ENCODE data around the gene TBL2. TPM values are rescaled to one million over a fixed set of nuclear protein-coding genes. Genes with fewer than 3 reads are reported as not detected.
"Not testable (repeated sequence)": the region's sequence is repeated elsewhere in the genome, so short reads cannot be mapped to it uniquely, and the experiment has no call there.

The TBL2 gene
- total RNA-seq, 1 experiment from 2014 or later = 161 TPM

DNA sequence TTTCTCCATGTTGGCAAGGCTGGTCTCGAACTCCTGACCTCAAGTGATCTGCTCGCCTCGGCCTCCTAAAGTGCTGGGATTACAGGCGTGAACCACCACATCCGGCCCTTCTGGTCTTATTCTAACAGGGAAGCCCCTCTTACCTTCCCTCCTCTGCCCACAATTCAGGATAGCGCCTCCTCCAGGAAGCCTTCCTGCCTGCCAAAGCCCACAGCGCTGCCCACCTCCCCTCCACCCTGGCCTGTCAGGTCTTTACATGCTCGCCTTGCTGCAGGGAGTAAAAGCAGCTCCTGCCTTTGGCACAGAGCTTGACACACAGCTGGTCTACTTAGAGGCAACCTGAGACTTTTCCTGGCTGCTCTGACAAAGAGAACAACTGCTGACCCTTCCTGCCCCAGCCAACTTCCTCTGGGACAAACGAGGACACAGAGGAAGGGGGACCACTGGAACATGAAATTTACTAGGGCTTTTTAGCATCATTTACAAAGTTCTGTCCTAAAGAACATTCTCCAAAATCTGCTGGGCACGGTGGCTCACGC lies 32.7 kb upstream of the TBL2 start:
- no peak for DNase-seq (ENCODE audit: low read depth, low spot score)
- in situ Hi-C loops (cut with HindIII; ENCODE audit: low pct_unique_long_range_greater_than_20kb, low sequenced_read_pairs) = no loop called here

DNA sequence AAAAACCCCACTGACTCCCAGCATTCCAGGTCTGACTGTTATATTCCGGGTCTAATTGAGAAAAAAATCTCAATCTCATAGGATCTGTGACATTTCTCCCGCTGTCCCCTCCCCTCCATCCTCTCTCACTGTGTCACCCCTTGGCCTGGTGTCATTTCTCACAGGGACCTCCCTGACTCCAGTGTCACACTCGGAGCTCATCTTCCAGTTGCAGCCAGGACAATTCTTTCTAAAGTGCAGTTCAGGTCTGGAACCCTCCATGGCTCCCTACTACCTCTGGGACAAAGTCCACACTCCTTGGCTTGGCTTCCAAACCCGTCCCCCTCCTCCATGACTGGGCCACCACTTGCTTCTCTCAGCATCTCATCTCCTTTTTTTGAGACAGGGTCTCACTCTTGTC lies 31.7 kb upstream of the TBL2 start:
- no peak for DNase-seq (ENCODE audit: low read depth, low spot score)
- in situ Hi-C loops (cut with HindIII; ENCODE audit: low pct_unique_long_range_greater_than_20kb, low sequenced_read_pairs) = no loop called here

DNA sequence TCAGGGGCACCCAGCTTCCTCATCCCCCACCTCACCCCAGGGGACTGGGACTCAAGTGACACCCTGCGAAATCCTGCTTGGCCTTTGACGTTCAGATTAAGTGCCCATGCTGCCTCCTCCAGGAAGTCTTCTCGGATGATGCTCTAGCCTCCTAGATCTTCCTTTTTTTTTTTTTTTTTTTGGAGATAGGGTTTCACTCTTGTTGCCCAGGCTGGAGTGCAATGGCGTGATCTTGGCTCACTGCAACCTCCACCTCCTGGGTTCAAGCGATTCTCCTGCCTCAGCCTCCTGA lies 29.3 kb upstream of the TBL2 start:
- DNase-seq (ENCODE audit: low read depth, low spot score); in situ Hi-C loops (cut with HindIII; ENCODE audit: low pct_unique_long_range_greater_than_20kb, low sequenced_read_pairs): not testable (repeated sequence)

DNA sequence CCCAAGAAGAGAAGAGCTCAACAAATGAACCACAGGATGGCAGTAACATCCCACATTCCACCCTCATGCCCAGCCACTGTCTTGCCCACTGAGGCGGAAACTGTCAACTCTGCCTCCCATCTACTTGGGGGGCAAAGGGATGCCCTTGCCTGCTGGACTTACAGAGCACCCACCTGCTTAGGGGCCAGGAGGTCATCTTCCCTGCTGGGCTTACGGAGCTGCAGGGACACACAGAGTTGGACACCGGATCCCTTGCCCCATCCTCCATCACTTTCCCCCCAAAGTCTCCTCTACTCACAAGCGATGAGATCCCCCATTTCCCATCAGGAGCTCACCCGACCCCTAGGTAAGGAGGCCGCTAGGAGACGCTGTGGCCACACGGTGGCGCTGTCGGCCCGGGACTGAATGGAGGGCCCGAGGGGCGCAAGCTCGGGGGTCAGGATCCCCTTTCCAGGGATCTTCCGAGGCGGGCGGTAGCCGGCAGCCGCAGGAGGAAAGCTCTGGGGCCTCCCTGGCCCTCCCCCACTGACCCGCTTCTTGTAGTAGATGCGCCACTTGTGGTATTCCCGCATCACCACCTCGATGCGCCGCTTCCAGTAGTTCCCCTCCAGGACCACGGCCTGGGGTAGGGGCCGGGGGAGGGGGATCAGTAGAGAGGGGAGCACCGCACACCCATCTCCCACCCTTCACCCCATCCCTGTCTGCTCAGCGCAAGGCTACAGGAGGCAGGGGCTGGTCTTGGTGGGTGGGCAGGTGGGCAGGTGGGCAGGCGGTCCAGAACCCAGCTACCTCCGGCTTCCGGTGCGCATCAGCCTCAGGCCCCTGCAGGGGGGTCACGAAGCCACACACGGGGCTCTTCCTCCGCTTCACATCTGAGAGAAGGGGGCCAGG lies 28.7 kb upstream of the TBL2 start:
- peak; percentile 62 for DNase-seq (ENCODE audit: low read depth, low spot score)
- in situ Hi-C loops (cut with HindIII; ENCODE audit: low pct_unique_long_range_greater_than_20kb, low sequenced_read_pairs) = no loop called here

DNA sequence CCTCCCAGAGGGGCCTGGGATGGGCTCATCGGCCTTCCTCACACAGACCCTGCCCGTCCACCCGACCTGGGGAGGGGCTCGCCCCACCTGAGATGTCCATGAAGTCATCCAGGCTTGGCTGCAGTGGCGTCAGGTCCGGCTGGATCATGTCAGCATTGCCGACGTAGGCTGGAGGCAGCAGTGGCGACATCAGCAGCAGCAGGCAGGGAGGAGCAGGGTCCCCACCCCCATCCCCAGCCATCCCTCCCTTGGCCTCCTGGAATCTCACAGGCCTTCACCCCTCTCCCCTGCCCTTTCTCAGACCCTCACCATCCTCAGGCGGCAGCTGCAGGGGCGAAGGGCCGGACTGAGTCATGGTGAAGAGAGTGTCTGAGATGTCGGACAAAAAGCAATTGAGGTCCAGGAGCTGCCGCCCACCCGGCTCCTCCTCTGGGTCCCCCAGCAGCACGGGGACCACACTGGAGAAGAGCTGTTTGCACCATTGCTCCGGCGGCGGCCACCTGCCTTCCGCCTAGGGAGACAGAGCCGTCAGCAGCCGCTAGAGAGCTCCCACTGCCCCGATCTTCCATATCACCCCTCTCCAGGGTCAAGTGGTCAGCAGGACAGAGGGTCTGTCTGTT lies 27.3 kb upstream of the TBL2 start:
- no peak for DNase-seq (ENCODE audit: low read depth, low spot score)
- in situ Hi-C loops (cut with HindIII; ENCODE audit: low pct_unique_long_range_greater_than_20kb, low sequenced_read_pairs) = no loop called here

DNA sequence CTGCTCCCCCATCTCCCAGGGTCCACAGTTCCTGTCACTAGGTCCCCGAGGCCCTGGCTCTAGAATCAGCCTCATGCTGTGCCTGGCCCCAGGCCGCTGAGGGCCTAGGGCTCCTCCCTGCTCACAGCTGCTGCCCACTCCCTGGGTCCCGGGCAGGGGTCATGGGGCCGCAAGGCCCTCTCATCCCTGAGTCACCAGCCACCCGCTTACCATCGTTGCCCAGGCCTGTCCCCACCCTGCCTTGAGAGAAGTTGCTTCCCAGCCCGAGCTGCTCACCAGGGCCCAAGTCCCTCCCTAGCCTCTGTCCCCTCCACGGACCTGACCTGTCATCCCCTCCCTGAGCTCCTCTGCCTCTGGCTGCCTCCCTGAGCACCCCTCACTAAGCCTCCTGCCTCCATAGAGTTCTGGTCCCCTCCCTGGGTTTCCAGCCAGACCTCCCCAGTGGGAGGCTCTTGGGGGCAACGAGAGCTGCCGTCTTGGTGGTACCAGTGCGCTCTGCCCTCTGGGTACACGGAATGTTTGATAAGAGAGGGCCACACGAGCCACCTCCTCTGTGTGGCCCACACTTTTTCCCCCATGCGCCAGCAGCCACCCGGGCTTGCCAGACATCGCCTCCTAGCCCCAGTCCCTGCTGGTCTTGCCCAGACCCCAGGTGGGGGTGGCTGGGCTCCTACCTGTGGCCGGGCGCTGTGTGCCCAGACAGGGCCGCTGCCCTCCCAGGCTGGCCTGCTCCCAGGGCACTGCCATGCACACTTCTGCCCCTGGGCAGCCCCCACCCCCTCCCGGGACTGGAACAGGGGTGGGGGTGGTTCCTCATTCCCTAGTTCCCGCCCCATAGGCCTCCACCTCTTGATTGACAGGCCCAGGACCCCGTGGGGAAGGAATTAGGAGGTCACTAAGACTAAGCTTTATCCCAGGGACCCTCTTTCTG lies 24.6 kb upstream of the TBL2 start:
- no peak for DNase-seq (ENCODE audit: low read depth, low spot score)
- in situ Hi-C loops (cut with HindIII; ENCODE audit: low pct_unique_long_range_greater_than_20kb, low sequenced_read_pairs) = no loop called here

DNA sequence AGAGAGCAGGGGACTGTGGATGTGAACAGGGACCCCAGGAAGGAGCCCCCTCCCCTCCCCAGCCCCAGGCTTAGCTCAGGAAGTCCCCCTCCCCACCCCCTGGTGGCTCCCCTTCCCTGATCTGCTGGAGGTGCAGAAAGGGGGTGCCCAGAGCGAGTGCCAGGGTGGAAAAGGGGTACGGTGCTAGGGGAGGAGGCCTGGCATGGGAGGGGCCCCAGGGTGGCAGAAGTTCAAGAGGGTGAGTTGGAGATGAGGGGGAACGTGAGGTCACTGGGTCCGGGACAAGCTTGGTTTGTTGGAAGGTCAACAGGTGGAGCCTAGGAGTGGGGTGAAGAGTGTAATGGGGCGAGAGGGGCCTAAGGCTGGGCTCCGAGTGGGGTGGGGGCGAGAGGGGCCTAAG lies 21.5 kb upstream of the TBL2 start:
- in situ Hi-C loops (cut with HindIII; ENCODE audit: low pct_unique_long_range_greater_than_20kb, low sequenced_read_pairs) = no loop called here
- DNase-seq (ENCODE audit: low read depth, low spot score) = no peak

DNA sequence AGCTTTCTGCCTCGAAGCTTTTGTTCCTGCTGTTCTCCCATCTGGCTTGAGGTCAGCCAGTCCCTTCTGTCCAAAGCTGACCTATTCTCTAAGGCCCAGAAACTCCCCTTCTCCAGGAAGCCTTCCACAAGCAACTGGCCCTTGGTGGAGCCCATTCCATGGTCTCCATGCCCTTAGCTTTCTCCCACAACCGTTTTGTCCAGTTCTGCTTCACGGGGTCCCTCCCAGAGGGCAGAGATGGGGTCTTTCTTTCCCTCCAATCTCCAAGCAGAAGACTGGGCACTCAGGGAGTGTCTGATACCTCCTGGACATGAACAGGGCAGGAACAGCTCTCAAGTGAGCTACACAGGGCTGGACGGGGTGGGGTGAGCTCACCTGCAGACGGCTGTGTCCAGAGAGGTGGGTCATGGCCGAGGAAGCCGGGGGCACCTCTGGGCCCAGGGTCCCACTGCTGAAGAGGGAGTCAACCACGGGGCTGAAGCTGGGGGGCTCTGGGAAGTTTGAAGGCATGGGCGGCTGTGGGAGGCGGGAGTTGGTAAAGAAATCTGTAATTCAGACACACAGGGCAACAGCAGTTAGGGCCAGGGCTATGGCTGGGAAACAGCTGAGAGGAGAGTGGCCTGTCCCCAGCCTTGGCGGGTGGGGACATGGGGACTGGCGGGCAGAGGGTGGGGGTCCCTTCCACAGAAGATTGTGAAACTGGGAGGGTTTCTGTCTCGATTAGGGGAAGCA lies 20.9 kb upstream of the TBL2 start:
- no peak for DNase-seq (ENCODE audit: low read depth, low spot score)
- in situ Hi-C loops (cut with HindIII; ENCODE audit: low pct_unique_long_range_greater_than_20kb, low sequenced_read_pairs) = no loop called here

DNA sequence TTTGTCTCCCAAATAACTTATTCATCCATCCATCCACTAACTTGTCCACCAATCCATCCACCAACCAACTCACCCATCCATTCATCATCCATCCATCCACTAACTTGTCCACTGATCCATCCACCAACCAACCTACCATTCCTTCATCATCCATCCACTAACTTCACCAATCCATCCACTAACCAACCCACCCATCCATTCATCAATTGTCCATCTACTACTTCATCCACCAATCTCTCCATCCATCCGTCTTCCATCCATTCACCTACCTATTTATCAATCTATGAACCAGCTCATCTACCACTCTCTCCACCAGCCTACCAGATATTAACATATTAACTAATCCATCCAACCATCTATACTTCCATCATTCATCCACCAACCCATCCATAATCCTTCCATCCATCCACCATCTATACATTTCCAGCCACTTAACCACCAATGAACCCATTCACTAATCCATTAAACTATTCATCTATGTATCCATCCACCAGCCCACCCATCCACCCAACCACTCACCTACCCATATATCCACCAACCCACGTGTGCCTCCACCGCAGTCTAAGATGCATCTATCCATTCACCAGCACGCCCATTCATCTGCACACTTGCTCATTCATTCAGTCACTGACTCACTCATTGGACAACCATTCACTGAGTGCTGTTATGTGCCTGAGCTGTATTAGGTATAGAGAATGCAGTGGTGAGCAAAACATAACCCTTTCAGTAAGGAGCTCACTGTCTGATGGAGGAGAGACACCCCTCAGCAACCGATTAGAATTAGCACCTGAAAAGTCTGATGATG lies 19.8 kb upstream of the TBL2 start:
- DNase-seq (ENCODE audit: low read depth, low spot score) = no peak

DNA sequence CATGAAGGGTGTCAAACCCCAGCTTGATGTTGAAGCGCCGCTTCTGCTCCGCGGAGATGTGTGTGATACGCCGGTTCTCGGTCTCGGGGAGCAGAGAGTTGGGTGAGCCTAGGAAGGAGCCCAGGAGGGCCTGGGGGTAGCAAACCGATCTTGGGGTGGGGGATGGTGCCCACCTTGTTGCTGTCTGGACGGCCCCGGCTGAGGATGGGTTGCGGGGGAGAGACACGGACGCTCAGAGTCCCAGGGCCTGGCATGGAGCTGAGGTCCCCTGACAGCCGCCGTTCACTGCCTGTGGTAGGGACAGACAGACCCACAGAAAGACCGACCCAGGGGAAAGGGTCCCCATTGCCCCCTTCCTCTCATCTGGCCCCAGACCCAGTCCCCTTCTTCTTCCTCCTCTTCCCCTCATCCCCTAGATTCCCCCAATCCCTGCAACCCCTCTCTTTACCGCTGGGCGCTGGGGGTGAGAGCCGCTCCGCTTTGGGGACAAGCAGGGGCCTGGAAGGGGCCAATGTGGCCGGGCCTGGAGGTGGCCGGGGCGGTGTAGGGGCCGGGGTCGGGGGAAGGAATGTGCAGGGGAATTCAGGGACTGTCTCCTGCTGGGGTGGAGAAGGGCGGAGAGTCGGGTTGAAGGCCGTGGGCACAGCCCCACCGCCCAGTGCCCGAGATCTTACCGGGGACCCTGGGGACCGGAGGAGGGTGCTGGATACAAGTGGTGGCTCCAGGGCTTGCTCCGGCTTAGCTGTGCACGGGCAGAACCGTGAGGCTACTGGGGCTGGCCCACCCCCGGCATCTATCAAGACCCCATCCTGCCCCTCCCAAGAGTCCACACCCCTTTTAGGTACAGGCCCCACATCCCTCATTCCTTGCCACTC lies 18.0 kb upstream of the TBL2 start:
- DNase-seq (ENCODE audit: low read depth, low spot score) = no peak
- in situ Hi-C loops (cut with HindIII; ENCODE audit: low pct_unique_long_range_greater_than_20kb, low sequenced_read_pairs) = no loop called here

More for the DNA sequence above, 19.8 kb upstream of the TBL2 start:
- in situ Hi-C loops (cut with HindIII; ENCODE audit: low pct_unique_long_range_greater_than_20kb, low sequenced_read_pairs) = no loop called here

DNA sequence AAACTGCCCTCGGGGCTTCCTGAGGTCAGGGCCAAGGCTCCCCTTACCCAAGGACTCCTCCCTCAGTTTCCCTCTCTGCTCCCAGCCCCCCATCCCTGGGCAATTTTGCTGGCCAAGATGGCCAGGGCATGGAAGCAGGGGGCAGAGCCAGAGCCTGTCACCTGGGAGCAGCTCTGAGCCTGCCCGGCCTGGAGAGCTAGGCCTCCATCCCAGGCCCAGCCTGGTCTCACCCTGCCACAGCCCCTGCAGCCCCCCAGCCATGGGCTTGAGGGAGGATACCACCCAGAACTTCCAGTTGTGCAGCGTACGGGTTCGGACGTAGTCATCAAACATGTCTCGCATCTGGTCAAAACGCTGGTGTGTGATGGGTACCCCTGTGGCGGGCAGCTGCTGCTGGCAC lies 17.0 kb upstream of the TBL2 start:
- in situ Hi-C loops (cut with HindIII; ENCODE audit: low pct_unique_long_range_greater_than_20kb, low sequenced_read_pairs) = no loop called here
- no peak for DNase-seq (ENCODE audit: low read depth, low spot score)

DNA sequence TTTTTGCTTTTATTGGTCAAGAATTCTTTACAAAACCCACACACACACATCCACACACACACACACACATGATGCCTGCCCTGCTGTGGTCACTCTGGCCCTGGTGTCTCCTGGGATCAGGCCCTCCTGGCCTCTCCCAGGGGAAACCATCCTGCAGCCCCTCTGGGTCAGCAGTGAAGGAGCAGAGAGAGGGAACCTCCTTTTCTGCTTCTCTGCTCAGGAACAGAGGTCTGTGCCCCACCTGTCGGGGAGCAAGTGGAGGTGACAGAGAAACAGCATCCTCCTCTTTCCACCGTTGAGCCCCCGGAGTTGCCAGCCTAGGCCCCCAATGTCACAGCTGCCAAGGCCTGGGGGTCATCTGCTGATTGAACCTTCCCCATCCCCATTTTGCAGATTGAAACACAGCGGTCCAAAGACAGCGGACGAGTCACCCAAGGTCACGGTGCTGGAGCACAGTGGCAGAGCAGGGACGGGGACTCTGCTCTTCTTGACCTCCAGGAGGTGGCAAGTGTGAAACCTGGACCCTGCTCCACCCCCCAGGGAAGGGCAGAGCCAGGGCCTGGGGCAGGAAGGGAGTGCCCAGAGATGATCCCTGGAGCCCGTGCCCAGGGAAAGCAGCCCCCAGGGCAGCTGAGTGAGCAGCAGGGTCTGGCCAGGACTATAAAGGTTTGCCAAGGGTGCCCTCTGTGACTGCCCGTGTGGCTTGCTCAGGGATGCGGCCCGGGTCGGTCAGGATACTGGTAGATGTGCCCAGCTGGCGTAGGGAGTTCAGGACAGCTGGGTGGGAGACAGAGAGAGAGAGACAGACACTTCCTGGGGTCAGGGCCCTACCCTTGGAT lies 15.0 kb upstream of the TBL2 start:
- in situ Hi-C loops (cut with HindIII; ENCODE audit: low pct_unique_long_range_greater_than_20kb, low sequenced_read_pairs) = no loop called here
- no peak for DNase-seq (ENCODE audit: low read depth, low spot score)

DNA sequence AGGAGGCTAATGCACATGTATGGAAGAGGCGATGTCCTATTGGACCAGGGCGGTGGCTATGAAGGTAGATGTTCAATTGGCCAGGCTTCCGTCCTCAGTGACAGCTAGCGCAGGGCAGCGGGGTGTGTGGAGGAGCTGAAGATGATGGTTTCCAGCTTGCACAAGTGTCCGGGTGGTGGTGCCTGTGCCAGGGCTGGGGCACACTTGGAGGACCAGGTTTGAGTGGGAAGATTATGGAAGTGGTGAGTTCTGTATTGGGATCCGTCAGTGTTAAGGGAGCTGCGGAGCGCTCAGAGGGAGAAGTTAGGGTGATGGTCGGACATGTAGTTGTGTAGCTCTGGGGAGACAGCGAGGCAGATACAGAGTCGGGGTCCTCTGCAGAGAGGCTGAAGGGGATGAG lies 8.5 kb upstream of the TBL2 start:
- no peak for DNase-seq (ENCODE audit: low read depth, low spot score)
- in situ Hi-C loops (cut with HindIII; ENCODE audit: low pct_unique_long_range_greater_than_20kb, low sequenced_read_pairs) = no loop called here

DNA sequence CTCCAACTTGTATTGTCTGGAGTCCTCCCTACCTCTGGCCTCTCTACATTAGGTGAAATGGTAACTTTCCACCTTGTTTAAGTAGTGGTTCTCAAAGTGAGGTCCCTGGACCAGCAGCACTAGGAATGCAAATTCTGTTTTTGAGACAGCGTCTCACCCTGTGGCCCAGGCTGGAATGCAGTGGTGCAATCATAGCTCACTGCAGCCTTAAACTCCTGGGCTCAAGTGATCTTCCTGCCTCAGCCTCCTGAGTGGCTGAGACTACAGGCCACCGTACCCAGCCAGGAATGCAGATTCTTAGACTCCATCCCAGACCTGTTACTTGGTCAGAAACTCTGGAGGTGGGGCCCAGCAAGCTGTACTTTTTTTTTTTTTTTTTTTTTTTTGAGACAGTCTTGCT lies 6.8 kb upstream of the TBL2 start:
- in situ Hi-C loops (cut with HindIII; ENCODE audit: low pct_unique_long_range_greater_than_20kb, low sequenced_read_pairs) = no loop called here
- no peak for DNase-seq (ENCODE audit: low read depth, low spot score)

DNA sequence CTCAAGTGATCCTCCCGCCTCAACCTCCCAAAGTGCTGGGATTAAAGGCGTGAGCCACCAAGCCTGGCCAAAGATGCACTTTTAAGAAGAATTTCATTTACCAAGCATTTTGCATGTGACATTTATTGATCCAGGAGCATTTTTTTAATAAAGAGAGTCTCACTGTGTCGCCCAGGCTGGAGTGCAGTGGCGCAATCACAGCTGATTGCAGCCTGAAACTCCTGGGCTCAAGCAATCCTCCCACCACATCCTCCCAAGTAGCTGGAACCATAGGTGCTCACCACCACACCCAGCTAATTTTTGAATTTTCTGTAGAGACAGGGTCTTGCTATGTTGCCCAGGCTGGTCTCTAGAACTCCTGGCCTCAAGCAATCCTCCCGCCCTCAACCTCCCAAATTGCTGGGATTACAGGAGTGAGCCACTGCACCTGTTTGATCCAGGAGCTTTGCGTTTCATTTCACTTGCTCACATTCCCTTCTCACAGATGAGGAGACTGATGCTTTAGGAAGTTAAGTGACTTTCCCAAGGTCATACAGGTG lies 4.4 kb upstream of the TBL2 start:
- in situ Hi-C loops (cut with HindIII; ENCODE audit: low pct_unique_long_range_greater_than_20kb, low sequenced_read_pairs) = no loop called here
- no peak for DNase-seq (ENCODE audit: low read depth, low spot score)
